ENCODE results near the gene XPO5.
A peak's percentile ranks its signal among the peaks of the same experiment; 100 is the strongest.

The XPO5 gene

DNA sequence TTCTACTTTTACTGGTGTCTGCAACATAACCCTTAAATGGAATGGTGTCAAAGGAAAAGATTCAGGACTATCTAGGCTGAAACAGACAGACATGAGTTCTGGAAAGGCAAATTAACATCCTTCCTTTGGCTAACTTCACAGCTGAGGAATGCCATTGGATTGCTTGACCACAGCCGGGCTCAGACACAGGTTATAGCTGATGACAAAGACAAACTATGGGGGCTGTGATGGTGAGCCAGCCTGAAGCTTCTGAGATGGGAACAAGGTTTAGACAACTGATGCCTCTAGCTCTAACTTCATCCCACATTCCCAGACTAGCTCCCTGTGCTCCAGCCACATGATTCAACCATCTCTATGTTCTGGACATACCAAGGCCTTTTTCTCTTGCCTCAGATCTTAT, 43.6 kb downstream of the XPO5 start:
- Histone ChIP-seq H3K4me1 (ENCODE audit: insufficient read depth, insufficient read length) (no peaks in the 10 kb centered on the region), H3K9ac (ENCODE audit: insufficient read length, low read depth) (no peak overlapping the region), H3K27me3 (ENCODE audit: insufficient read depth, insufficient read length) (no peaks in the 10 kb centered on the region), H3K4me3 (ENCODE audit: insufficient read length, low read depth) (no peak overlapping the region), H3K9me3 (ENCODE audit: insufficient read depth, low read length) (no peaks in the 10 kb centered on the region), H3K36me3 (ENCODE audit: insufficient read depth, insufficient read length, low read length) (peaks cover 72% of the 10 kb centered on the region)
- no peak for DNase-seq (ENCODE audit: low read depth, low spot score)
- TF ChIP-seq ZNF274 (IDR thresholded peaks at IDR 0.05; ENCODE audit: low read depth, low read length) (no peak), SUZ12 (IDR thresholded peaks at IDR 0.05; ENCODE audit: extremely low read depth, insufficient read depth, insufficient read length) (no peak), YY1 (IDR thresholded peaks at IDR 0.05; ENCODE audit: insufficient read depth, insufficient read length) (no peak)

DNA sequence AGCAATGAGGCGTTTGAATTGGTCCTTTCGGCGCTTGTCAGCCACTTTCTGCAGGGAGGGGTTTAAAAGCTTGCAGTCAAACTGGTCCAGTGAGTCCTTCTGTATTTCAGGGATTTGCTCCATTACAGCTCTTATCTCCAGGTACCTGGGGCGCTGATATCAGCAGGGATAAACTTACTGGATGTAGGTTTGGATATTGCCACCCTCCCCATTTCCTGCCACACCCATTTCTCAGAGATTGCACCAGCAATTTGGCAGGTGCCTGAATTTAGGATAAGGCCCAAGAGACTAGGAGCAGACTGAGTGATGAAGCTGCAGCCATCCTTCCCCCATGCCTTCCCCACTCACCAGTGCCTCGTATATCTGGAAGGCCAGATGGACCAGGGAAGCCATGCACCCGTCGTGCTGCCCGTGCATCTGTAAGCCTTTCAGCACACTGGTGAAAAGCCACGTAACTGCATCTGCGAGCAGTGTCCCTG, 51.3 kb downstream of the XPO5 start:
- H3K9ac ChIP-seq (ENCODE audit: insufficient read length, low read depth): no peak overlapping the region
- H3K4me3 ChIP-seq (ENCODE audit: insufficient read length, low read depth): no peak overlapping the region
- no peaks in the 10 kb centered on the region for H3K4me1 ChIP-seq (ENCODE audit: insufficient read depth, insufficient read length)
- H3K36me3 ChIP-seq (ENCODE audit: insufficient read depth, insufficient read length, low read length): peaks cover 98% of the 10 kb centered on the region
- TF ChIP-seq YY1 (IDR thresholded peaks at IDR 0.05; ENCODE audit: insufficient read depth, insufficient read length) (no peak), ZNF274 (IDR thresholded peaks at IDR 0.05; ENCODE audit: low read depth, low read length) (no peak), SUZ12 (IDR thresholded peaks at IDR 0.05; ENCODE audit: extremely low read depth, insufficient read depth, insufficient read length) (no peak)
- H3K27me3 ChIP-seq (ENCODE audit: insufficient read depth, insufficient read length): no peaks in the 10 kb centered on the region
- DNase-seq (ENCODE audit: low read depth, low spot score): no peak
- H3K9me3 ChIP-seq (ENCODE audit: insufficient read depth, low read length): no peaks in the 10 kb centered on the region

DNA sequence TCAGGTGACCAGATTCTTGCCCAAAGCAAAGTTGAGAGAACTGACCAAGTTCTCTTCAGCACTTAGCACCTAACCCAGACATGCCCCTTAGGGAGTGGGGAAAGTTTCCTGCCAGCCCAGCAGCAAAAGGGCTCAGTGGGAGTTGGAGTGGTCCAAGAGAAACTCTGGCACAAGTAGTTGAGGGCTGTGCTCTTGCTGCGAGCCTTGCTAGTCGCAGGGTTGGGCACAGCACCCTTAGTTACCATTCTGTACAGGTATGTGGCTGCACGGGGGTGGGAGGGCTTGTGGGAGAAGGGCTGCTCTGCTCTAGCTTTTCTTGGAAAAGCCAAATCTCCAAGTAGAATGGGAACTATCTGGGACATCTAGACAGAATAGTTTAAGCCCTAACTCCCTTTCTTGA, 52.6 kb downstream of the XPO5 start:
- H3K9me3 ChIP-seq (ENCODE audit: insufficient read depth, low read length): no peaks in the 10 kb centered on the region
- DNase-seq (ENCODE audit: low read depth, low spot score): no peak
- TF ChIP-seq YY1 (IDR thresholded peaks at IDR 0.05; ENCODE audit: insufficient read depth, insufficient read length) (no peak), ZNF274 (IDR thresholded peaks at IDR 0.05; ENCODE audit: low read depth, low read length) (no peak), SUZ12 (IDR thresholded peaks at IDR 0.05; ENCODE audit: extremely low read depth, insufficient read depth, insufficient read length) (no peak)
- no peaks in the 10 kb centered on the region for H3K4me1 ChIP-seq (ENCODE audit: insufficient read depth, insufficient read length)
- H3K4me3 ChIP-seq (ENCODE audit: insufficient read length, low read depth): no peak overlapping the region
- H3K36me3 ChIP-seq (ENCODE audit: insufficient read depth, insufficient read length, low read length): peaks cover 90% of the 10 kb centered on the region
- H3K9ac ChIP-seq (ENCODE audit: insufficient read length, low read depth): no peak overlapping the region
- no peaks in the 10 kb centered on the region for H3K27me3 ChIP-seq (ENCODE audit: insufficient read depth, insufficient read length)

DNA sequence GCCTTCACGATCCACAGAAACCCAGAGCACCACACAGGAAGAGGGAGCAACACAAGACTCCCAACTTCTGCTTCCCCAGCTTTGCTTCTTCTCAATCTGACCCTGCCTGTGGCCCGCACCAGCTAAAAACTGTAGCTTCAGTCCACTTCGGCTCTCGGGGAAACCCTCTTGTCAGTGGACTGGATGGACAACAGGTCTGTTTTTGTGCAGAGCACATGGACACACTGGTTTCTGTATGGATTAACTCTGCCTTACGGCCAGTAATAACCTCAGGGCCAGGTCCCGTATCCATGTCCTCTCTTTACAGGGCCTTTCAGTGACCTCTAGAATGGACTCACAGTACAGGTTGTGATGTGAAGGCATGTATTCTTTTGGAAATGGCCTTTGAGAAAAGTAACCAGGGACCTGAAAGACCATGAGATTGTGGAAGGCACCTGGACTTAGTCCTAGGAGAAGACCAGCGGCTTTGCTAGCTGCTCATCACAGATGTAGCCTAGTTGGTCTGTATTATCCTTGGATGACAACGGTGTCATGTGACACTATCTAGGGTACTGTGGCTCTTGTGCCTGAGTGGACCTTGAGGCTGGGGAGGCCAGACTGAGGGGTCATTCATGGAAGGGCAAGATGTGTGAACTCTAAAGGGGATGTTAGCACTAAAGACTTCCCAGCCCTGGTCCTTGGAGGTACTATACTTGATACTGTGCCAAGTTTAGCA, 53.1 kb downstream of the XPO5 start:
- H3K36me3 ChIP-seq (ENCODE audit: insufficient read depth, insufficient read length, low read length): peaks cover 85% of the 10 kb centered on the region
- no peaks in the 10 kb centered on the region for H3K9me3 ChIP-seq (ENCODE audit: insufficient read depth, low read length)
- H3K4me1 ChIP-seq (ENCODE audit: insufficient read depth, insufficient read length): no peaks in the 10 kb centered on the region

DNA sequence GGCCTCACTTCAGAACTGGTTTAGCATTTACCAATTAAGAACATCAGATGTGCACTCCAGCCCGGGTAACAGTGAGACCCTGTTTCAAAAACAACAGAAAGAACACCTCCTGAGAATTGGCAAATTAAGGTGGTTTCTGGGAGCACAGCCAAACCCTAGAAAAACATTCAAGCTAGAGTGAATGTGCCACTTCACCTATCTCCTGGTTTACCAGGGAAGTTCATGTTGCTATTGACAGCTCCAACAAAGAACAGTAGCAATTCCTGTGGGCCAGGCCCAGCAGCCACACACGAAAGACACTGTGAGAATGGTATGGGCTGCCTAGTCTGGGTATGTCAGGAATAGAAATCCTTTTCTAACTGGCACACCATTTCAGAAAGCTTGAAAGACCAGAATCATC, 54.0 kb downstream of the XPO5 start:
- no peak overlapping the region for H3K4me3 ChIP-seq (ENCODE audit: insufficient read length, low read depth)
- H3K9me3 ChIP-seq (ENCODE audit: insufficient read depth, low read length): no peaks in the 10 kb centered on the region
- DNase-seq (ENCODE audit: low read depth, low spot score): no peak
- H3K36me3 ChIP-seq (ENCODE audit: insufficient read depth, insufficient read length, low read length): peaks cover 76% of the 10 kb centered on the region
- H3K9ac ChIP-seq (ENCODE audit: insufficient read length, low read depth): no peak overlapping the region
- no peaks in the 10 kb centered on the region for H3K4me1 ChIP-seq (ENCODE audit: insufficient read depth, insufficient read length)
- TF ChIP-seq SUZ12 (IDR thresholded peaks at IDR 0.05; ENCODE audit: extremely low read depth, insufficient read depth, insufficient read length): no peak
- TF ChIP-seq YY1 (IDR thresholded peaks at IDR 0.05; ENCODE audit: insufficient read depth, insufficient read length): no peak
- no peak for TF ChIP-seq ZNF274 (IDR thresholded peaks at IDR 0.05; ENCODE audit: low read depth, low read length)
- no peaks in the 10 kb centered on the region for H3K27me3 ChIP-seq (ENCODE audit: insufficient read depth, insufficient read length)

More for the DNA sequence above, 53.1 kb downstream of the XPO5 start:
- H3K27me3 ChIP-seq (ENCODE audit: insufficient read depth, insufficient read length): no peaks in the 10 kb centered on the region
- DNase-seq (ENCODE audit: low read depth, low spot score): no peak
- H3K9ac ChIP-seq (ENCODE audit: insufficient read length, low read depth): no peak overlapping the region
- no peak for TF ChIP-seq SUZ12 (IDR thresholded peaks at IDR 0.05; ENCODE audit: extremely low read depth, insufficient read depth, insufficient read length)
- TF ChIP-seq ZNF274 (IDR thresholded peaks at IDR 0.05; ENCODE audit: low read depth, low read length): no peak
- TF ChIP-seq YY1 (IDR thresholded peaks at IDR 0.05; ENCODE audit: insufficient read depth, insufficient read length): no peak
- no peak overlapping the region for H3K4me3 ChIP-seq (ENCODE audit: insufficient read length, low read depth)

DNA sequence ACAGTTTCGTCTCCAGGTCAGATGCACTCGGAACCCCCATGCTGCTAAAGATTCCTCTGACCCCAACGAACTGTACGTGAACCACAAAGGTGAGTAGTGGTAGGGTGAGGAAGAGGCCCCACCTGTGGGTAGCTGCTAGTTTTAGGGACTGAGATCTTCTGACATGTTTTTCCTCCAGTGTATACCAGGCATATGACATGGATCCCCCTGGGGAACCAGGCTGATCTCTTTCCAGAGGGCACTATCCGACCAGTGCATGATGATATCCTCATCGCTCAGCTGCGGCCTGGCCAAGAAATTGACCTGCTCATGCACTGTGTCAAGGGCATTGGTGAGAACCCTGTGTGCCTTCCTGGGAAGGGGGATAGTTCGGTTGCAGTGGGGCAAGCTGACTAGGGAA, 55.7 kb downstream of the XPO5 start:
- TF ChIP-seq YY1 (IDR thresholded peaks at IDR 0.05; ENCODE audit: insufficient read depth, insufficient read length) (no peak), ZNF274 (IDR thresholded peaks at IDR 0.05; ENCODE audit: low read depth, low read length) (no peak), SUZ12 (IDR thresholded peaks at IDR 0.05; ENCODE audit: extremely low read depth, insufficient read depth, insufficient read length) (no peak)
- Histone ChIP-seq H3K4me1 (ENCODE audit: insufficient read depth, insufficient read length) (peaks cover 4% of the 10 kb centered on the region), H3K9ac (ENCODE audit: insufficient read length, low read depth) (no peak overlapping the region), H3K27me3 (ENCODE audit: insufficient read depth, insufficient read length) (no peaks in the 10 kb centered on the region), H3K4me3 (ENCODE audit: insufficient read length, low read depth) (no peak overlapping the region), H3K9me3 (ENCODE audit: insufficient read depth, low read length) (no peaks in the 10 kb centered on the region), H3K36me3 (ENCODE audit: insufficient read depth, insufficient read length, low read length) (peaks cover 68% of the 10 kb centered on the region)
- no peak for DNase-seq (ENCODE audit: low read depth, low spot score)

DNA sequence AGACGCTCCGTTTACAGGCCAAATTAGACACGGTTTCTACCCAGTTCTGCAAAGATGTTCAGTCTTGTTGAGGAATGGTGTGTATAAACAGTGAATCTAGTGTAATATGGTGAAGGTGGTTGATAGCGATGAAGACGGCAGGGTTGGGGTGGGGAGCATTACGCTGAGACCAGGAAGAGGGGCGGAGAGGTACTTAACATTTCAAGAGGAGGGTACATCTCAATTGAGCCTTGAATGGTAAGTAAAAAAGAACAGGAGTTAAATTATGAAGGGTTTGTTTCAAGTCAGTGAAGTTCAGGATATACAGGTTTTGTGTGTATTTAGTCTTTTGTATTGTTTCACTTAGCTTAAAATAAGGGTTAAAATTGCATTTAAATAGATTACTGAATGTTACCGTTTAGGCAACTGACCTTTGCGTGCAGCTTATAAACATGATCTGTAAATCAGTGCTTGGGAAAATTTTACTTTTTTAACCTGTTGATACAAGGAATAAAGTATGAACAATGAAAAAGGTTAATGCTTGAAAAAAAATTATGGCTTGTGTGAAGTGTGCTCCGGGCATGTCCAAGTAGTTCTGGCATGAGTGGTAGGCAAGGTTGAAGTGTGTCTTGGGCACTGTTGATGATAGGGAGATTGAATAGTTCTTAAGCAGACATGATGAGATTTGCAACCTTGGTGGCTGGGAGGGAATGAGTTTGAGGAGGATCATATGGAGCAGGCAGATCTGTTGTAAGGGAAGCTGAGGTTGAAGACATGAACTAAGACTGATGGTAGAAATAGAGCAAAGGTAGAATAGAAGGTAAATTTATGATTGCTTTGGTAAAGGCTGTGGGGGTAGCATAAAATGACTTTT, 58.1 kb downstream of the XPO5 start:
- TF ChIP-seq ZNF274 (IDR thresholded peaks at IDR 0.05; ENCODE audit: low read depth, low read length) (no peak), YY1 (IDR thresholded peaks at IDR 0.05; ENCODE audit: insufficient read depth, insufficient read length) (no peak), SUZ12 (IDR thresholded peaks at IDR 0.05; ENCODE audit: extremely low read depth, insufficient read depth, insufficient read length) (no peak)
- H3K27me3 ChIP-seq (ENCODE audit: insufficient read depth, insufficient read length): no peaks in the 10 kb centered on the region
- peak overlapping the region; percentile 99 for H3K4me3 ChIP-seq (ENCODE audit: insufficient read length, low read depth)
- H3K9me3 ChIP-seq (ENCODE audit: insufficient read depth, low read length): no peaks in the 10 kb centered on the region
- peaks cover 65% of the 10 kb centered on the region for H3K36me3 ChIP-seq (ENCODE audit: insufficient read depth, insufficient read length, low read length)
- peaks cover 4% of the 10 kb centered on the region for H3K4me1 ChIP-seq (ENCODE audit: insufficient read depth, insufficient read length)
- no peak for DNase-seq (ENCODE audit: low read depth, low spot score)
- peak overlapping the region; percentile 97 for H3K9ac ChIP-seq (ENCODE audit: insufficient read length, low read depth)
